AG10803 (cell line): ENCODE measurements around the gene NEO1.

ENCODE experiments used
- DNase-seq: peaks from one replicate; pipeline ENCODE4 v3.0.0; 2010; ENCODE audit warnings: low read depth
- H3K4me3 ChIP-seq: 2 replicates; pipeline ENCODE4 v1.5.1; 2011; ENCODE audit warnings: mild to moderate bottlenecking, low read length, control low read depth
- TF ChIP-seq, protein P1 (sequence below): conservative IDR thresholded peaks from 2 replicates; pipeline ENCODE4 v1.5.1; 2011; ENCODE audit warnings: mild to moderate bottlenecking, low read length, control low read depth, inconsistent platforms

NEO1 gene

GRCh38 chr15:73009066-73010056 lies 42.9 kb upstream of the NEO1 start:
- DNase-seq: no peak
- no peak overlapping the region for H3K4me3 ChIP-seq
- TF ChIP-seq, protein P1, sequence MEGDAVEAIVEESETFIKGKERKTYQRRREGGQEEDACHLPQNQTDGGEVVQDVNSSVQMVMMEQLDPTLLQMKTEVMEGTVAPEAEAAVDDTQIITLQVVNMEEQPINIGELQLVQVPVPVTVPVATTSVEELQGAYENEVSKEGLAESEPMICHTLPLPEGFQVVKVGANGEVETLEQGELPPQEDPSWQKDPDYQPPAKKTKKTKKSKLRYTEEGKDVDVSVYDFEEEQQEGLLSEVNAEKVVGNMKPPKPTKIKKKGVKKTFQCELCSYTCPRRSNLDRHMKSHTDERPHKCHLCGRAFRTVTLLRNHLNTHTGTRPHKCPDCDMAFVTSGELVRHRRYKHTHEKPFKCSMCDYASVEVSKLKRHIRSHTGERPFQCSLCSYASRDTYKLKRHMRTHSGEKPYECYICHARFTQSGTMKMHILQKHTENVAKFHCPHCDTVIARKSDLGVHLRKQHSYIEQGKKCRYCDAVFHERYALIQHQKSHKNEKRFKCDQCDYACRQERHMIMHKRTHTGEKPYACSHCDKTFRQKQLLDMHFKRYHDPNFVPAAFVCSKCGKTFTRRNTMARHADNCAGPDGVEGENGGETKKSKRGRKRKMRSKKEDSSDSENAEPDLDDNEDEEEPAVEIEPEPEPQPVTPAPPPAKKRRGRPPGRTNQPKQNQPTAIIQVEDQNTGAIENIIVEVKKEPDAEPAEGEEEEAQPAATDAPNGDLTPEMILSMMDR: no peak

- TF ChIP-seq, protein P1: no peak
- no peak for DNase-seq
- no peak overlapping the region for H3K4me3 ChIP-seq
Measured at GRCh38 chr15:73010154-73011152, 41.8 kb upstream of the NEO1 start.

DNA sequence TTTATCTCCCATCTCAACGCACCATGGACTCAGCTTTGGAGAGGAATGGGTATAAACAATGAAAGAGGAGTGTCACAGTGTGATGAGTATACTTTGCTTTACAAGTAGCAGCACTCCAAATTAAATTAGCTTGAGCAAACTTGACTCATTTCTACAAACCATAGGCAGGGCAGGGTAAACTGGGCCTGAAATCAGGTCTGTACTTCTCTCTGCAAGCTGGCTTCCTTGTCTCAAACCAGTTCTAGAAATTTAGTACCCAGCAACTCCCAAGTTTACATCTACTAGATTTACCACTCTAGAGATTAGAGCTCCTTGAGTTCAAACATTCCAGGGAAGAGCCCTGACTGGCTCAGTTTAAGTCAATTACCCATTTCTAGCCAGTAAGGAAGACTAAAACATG lies 37.4 kb upstream of the NEO1 start:
- H3K4me3 ChIP-seq: no peak overlapping the region
- DNase-seq: no peak
- TF ChIP-seq, protein P1: no peak

DNA sequence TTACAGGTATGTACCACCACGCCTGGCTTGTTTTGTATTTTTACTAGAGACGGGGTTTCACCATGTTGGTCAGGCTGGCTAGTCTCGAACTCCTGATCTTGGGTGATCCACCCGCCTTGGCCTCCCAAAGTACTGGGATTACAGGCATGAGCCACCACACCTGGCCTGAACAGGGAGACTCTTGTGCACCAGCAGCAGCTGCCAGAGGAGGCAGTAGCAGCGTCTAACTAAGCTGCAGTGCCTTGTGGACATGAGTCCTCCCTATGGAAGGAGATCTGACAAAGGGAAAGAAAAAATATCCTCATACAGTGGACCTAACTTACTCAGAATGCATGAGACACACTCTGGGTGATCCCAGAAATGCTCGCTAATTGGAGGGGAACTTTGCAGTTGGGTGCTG lies 36.8 kb upstream of the NEO1 start:
- TF ChIP-seq, protein P1: no peak

GRCh38 chr15:73017987-73018386 lies 34.3 kb upstream of the NEO1 start:
- DNase-seq: peak; percentile 5
- H3K4me3 ChIP-seq: no peak overlapping the region
- TF ChIP-seq, protein P1: no peak

More for the DNA sequence above, 36.8 kb upstream of the NEO1 start:
- no peak for DNase-seq
- H3K4me3 ChIP-seq: no peak overlapping the region

- DNase-seq: no peak
- H3K4me3 ChIP-seq: no peak overlapping the region
- TF ChIP-seq, protein P1: no peak
Measured at GRCh38 chr15:73019154-73019553, 33.1 kb upstream of the NEO1 start.
